Measurements from ENCODE around the gene SH3RF1. TPM values are rescaled to one million over a fixed set of nuclear protein-coding genes. Genes with fewer than 3 reads are reported as not detected.

The SH3RF1 gene
- total RNA-seq, 3 donors from 2014 or later: 20.2 to 37.0 (median 27.9) TPM

DNA sequence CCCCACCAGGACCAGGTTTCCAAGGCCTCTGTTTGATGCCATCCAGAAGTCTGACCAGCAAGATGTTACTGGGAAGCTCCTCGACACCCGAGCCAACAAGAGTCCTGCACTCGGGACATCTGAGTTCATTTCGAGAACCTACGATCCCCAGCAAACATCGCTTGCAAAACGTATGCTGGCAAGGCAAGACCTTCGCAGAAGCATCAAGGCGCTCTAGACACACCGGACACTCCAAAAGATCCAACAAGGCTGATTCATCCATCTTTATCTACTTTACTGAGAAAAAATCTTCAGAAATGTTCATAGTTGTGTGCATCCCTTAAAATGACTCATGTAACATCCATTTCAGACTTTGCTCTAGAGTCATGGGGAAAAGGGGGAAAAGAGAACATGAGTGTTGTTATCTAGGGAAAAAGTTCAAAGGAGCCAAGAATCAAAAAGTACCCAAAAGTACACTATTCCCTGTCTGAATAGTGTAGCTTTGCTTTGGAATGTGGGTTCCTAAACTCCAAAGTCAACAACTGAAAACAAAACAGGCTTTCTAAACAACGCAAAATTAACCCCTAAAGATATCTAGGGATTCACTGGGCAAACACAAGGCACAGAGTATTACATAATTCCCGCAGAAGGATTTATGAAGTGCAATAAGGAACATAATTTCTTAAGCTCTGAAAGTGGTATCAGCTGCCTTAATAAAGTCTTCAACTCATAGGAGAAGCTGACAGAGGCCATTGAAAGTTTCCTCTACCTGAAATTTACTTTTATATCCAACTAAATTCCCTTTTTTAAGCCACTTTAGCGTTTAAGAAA lies 1.6 kb downstream of the SH3RF1 start:
- TF ChIP-seq POLR2AphosphoS5 (IDR thresholded peaks at IDR 0.05): no peak
- TF ChIP-seq POLR2A (IDR thresholded peaks at IDR 0.05): no peak
- H3K4me3 ChIP-seq: peak overlapping the region; percentile 78 to 96 (median 85)
- H3K9me3 ChIP-seq: no peaks in the 10 kb centered on the region
- H3K4me1 ChIP-seq: peaks cover 0 to 6% of the 10 kb centered on the region in 2 donors
- intact Hi-C loops (cut with DNase I; ENCODE audit: low total_unique reads): no loop called here
- H3K27me3 ChIP-seq: no peaks in the 10 kb centered on the region
- peak overlapping the region; percentile 1 to 93 for H3K27ac ChIP-seq
- no peaks in the 10 kb centered on the region for H3K36me3 ChIP-seq
- no peak for DNase-seq (ENCODE audit: low spot score in 2 of 2)

DNA sequence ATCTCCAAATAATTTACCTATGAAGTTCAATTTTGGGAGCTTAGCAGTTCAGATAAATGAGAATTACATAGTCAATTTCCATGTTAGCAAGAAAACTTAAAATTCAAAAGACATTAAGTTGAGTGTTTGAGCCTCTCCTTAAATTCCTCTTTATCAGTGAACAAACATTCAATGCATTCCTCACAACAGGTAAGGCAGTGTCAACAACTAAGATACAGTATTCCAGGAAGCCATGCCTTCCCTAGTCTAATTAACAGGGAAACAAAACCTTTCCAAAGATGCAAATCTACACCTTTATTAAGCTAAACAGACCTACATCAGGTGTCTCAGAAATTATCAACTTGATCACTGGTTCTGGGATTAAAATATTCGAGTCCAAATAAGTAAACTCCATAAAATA lies 3.7 kb downstream of the SH3RF1 start:
- intact Hi-C loops (cut with DNase I; ENCODE audit: low total_unique reads): no loop called here
- Histone ChIP-seq H3K4me3 (no peak overlapping the region), H3K27ac (no peak overlapping the region), H3K36me3 (no peaks in the 10 kb centered on the region), H3K4me1 (peaks cover 0 to 6% of the 10 kb centered on the region in 2 donors), H3K9me3 (no peaks in the 10 kb centered on the region), H3K27me3 (no peaks in the 10 kb centered on the region)
- no peak for DNase-seq (ENCODE audit: low spot score in 2 of 2)
- TF ChIP-seq POLR2A (IDR thresholded peaks at IDR 0.05): no peak
- TF ChIP-seq, protein P1, sequence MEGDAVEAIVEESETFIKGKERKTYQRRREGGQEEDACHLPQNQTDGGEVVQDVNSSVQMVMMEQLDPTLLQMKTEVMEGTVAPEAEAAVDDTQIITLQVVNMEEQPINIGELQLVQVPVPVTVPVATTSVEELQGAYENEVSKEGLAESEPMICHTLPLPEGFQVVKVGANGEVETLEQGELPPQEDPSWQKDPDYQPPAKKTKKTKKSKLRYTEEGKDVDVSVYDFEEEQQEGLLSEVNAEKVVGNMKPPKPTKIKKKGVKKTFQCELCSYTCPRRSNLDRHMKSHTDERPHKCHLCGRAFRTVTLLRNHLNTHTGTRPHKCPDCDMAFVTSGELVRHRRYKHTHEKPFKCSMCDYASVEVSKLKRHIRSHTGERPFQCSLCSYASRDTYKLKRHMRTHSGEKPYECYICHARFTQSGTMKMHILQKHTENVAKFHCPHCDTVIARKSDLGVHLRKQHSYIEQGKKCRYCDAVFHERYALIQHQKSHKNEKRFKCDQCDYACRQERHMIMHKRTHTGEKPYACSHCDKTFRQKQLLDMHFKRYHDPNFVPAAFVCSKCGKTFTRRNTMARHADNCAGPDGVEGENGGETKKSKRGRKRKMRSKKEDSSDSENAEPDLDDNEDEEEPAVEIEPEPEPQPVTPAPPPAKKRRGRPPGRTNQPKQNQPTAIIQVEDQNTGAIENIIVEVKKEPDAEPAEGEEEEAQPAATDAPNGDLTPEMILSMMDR (IDR thresholded peaks at IDR 0.05): no peak
- no peak for TF ChIP-seq POLR2AphosphoS5 (IDR thresholded peaks at IDR 0.05)

DNA sequence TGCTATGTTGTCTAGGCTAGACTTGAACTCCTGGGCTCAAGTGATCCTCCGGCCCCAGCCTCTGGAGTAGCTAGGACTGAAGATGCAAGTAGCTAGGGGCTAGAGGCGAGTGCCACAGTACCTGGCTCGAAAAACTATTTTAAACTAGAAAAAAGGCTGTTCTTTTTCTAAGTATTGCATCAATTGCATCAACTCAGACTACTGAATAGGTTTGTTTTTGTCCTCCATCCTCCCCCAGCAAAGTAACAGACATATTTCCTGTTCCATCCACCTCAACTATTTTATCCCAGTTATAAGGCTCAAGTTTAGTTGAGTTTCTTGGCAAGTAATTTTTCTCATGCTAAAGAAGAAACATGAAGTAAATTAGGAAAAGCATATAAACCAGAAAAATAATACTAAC lies 4.1 kb downstream of the SH3RF1 start:
- intact Hi-C loops (cut with DNase I; ENCODE audit: low total_unique reads): no loop called here
- Histone ChIP-seq H3K27me3 (no peaks in the 10 kb centered on the region), H3K9me3 (no peaks in the 10 kb centered on the region), H3K36me3 (no peaks in the 10 kb centered on the region), H3K4me1 (peaks cover 0 to 6% of the 10 kb centered on the region in 2 donors), H3K27ac (no peak overlapping the region), H3K4me3 (no peak overlapping the region)
- DNase-seq (ENCODE audit: low spot score in 2 of 2): no peak
- TF ChIP-seq POLR2AphosphoS5 (IDR thresholded peaks at IDR 0.05) (no peak), POLR2A (IDR thresholded peaks at IDR 0.05) (no peak)
- TF ChIP-seq, protein P1 (IDR thresholded peaks at IDR 0.05): no peak

DNA sequence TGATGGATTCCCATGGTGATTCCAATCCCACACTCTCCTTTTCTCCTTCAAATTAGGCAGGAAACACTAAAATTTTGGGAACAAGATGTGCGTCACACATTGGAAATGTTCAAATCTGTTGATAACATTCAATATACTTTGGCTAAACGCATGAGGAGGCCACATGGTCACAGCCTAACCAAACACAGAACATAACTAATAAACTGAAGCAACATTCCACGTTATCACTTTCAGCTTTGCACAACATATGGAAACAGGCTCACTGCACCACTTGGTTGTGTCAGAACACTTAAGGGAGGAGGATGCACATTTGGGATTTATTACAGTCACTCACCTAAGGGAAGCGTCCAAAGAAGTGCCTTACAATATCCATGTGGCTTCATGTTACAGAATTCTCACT lies 4.7 kb downstream of the SH3RF1 start:
- intact Hi-C loops (cut with DNase I; ENCODE audit: low total_unique reads): no loop called here
- peaks cover 0 to 6% of the 10 kb centered on the region in 2 donors for H3K4me1 ChIP-seq

DNA sequence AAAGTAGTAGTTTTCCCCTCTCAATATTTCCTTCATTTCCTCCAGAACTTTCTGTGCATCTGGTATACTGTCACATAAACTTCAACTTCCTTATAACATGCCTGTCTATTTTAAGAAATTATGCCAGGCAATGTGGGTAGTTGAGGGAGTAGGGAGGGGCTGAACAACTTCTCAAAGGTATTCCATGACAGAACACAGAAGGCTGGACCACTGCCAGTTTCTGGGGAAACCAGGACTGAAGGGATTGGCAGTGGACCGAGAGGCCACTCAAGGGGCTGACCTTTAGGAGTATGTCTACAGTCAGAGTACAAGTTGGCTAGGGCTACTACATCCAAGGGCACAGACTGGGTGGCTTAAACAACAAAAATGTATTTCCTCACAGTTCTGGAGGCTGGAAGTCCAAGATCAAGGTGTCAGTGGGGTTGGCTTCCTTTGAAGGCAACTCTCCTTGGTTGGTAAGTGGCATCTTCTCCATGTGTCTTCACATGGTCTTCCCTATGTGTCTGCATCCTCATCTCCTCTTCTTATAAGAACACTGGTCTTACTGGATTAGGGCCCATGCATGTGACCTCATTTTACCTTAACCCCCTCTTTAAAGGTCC lies 6.9 kb downstream of the SH3RF1 start:
- intact Hi-C loops (cut with DNase I; ENCODE audit: low total_unique reads): no loop called here
- TF ChIP-seq, protein P1 (IDR thresholded peaks at IDR 0.05): no peak
- TF ChIP-seq POLR2AphosphoS5 (IDR thresholded peaks at IDR 0.05) (no peak), POLR2A (IDR thresholded peaks at IDR 0.05) (no peak)
- Histone ChIP-seq H3K27me3 (no peaks in the 10 kb centered on the region), H3K36me3 (no peaks in the 10 kb centered on the region), H3K27ac (no peak overlapping the region), H3K4me3 (no peak overlapping the region), H3K9me3 (no peaks in the 10 kb centered on the region), H3K4me1 (peaks cover 0 to 6% of the 10 kb centered on the region in 2 donors)
- DNase-seq (ENCODE audit: low spot score in 2 of 2): no peak

More for the DNA sequence above, 4.7 kb downstream of the SH3RF1 start:
- TF ChIP-seq, protein P1 (IDR thresholded peaks at IDR 0.05): no peak
- TF ChIP-seq POLR2AphosphoS5 (IDR thresholded peaks at IDR 0.05) (no peak), POLR2A (IDR thresholded peaks at IDR 0.05) (no peak)
- DNase-seq (ENCODE audit: low spot score in 2 of 2): no peak
- no peaks in the 10 kb centered on the region for H3K27me3 ChIP-seq
- no peak overlapping the region for H3K27ac ChIP-seq
- no peaks in the 10 kb centered on the region for H3K9me3 ChIP-seq
- no peaks in the 10 kb centered on the region for H3K36me3 ChIP-seq
- no peak overlapping the region for H3K4me3 ChIP-seq
